Osteoblast (primary cell): ENCODE results near the gene ZNF74. TPM values are rescaled to one million over a fixed set of nuclear protein-coding genes. Genes with fewer than 3 reads are reported as not detected.
A peak's percentile ranks its signal among the peaks of the same experiment; 100 is the strongest.

Source experiments
- DNase-seq: peaks from one replicate; pipeline ENCODE4 v3.0.0; 2011; ENCODE audit warnings: low spot score, mixed read lengths; ENCODE audit not compliant: insufficient read length; ENCODE audit errors: missing footprints
- H2AFZ ChIP-seq: 2 replicates; pipeline ENCODE4 v1.6.0; 2011; ENCODE audit warnings: mild to moderate bottlenecking, low read length
- H3K27ac ChIP-seq: 2 replicates; pipeline ENCODE4 v1.5.1; 2011; ENCODE audit warnings: mild to moderate bottlenecking, low read depth, low read length, moderate library complexity
- H3K27me3 ChIP-seq: 2 replicates; pipeline ENCODE4 v1.6.0; 2012; ENCODE audit warnings: mild to moderate bottlenecking, control low read depth, inconsistent platforms, low read length, moderate library complexity; ENCODE audit not compliant: insufficient read depth
- H3K36me3 ChIP-seq: 2 replicates; pipeline ENCODE4 v1.5.1; 2011; ENCODE audit warnings: mild to moderate bottlenecking, low read length, control low read depth, moderate library complexity; ENCODE audit not compliant: insufficient read depth
- H3K4me1 ChIP-seq: 2 replicates; pipeline ENCODE4 v1.5.1; 2011; ENCODE audit warnings: mild to moderate bottlenecking, low read length, control low read depth, moderate library complexity; ENCODE audit not compliant: insufficient read depth
- H3K4me2 ChIP-seq: 2 replicates; pipeline ENCODE4 v1.6.0; 2011; ENCODE audit warnings: mild to moderate bottlenecking, low read length; ENCODE audit not compliant: insufficient read depth
- H3K4me3 ChIP-seq: fragments of 200-600 bp; sonication (generic); 3 replicates; pipeline ENCODE4 v1.5.1; 2012; ENCODE audit warnings: mild to moderate bottlenecking, low read length, inconsistent platforms; ENCODE audit not compliant: insufficient read depth
- H3K79me2 ChIP-seq: 2 replicates; pipeline ENCODE4 v1.6.0; 2012; ENCODE audit warnings: mild to moderate bottlenecking, low read length, control low read depth, inconsistent platforms; ENCODE audit not compliant: insufficient read depth
- H3K9me3 ChIP-seq: 2 replicates; pipeline ENCODE4 v1.5.1; 2011; ENCODE audit warnings: low read depth, low read length, control low read depth
- H4K20me1 ChIP-seq: 2 replicates; pipeline ENCODE4 v1.6.0; 2012; ENCODE audit warnings: mild to moderate bottlenecking, low read length, control low read depth; ENCODE audit not compliant: insufficient read depth
- CTCF ChIP-seq: IDR thresholded peaks from 2 replicates; pipeline ENCODE4 v1.5.1; 2011; ENCODE audit warnings: mild to moderate bottlenecking, low read depth, low read length, moderate library complexity; ENCODE audit errors: extremely low read depth
- total RNA-seq: library from RNA; depleted of rRNA; stranded (reverse); fragments of >200 nt; gene quantifications from 2 replicates; pipeline ENCODE4 v1.2.3, GENCODE V29; 2012

ZNF74 gene
- total RNA-seq, 1 donor: 13.8 TPM

- H4K20me1 ChIP-seq: peaks cover 4% of the 10 kb centered on the region
- peak; percentile 49 for DNase-seq
- no peaks in the 10 kb centered on the region for H3K9me3 ChIP-seq
- no peak overlapping the region for H3K4me2 ChIP-seq
- H3K4me3 ChIP-seq: no peak overlapping the region
- H3K27ac ChIP-seq: peak overlapping the region; percentile 49
- H3K36me3 ChIP-seq: peaks cover 34% of the 10 kb centered on the region
- no peaks in the 10 kb centered on the region for H3K27me3 ChIP-seq
- no peak for TF ChIP-seq CTCF
- H3K79me2 ChIP-seq: no peaks in the 10 kb centered on the region
- peaks cover 4% of the 10 kb centered on the region for H3K4me1 ChIP-seq
- H2AFZ ChIP-seq: no peak overlapping the region
These were observed 61.7 kb downstream of the ZNF74 start for GRCh38 chr22:20455709-20456063.

- peaks cover 4% of the 10 kb centered on the region for H3K4me1 ChIP-seq
- no peak overlapping the region for H2AFZ ChIP-seq
- H3K79me2 ChIP-seq: no peaks in the 10 kb centered on the region
- H3K27ac ChIP-seq: peak overlapping the region; percentile 49
- no peaks in the 10 kb centered on the region for H3K9me3 ChIP-seq
- no peak overlapping the region for H3K4me3 ChIP-seq
- H3K27me3 ChIP-seq: no peaks in the 10 kb centered on the region
- peaks cover 4% of the 10 kb centered on the region for H4K20me1 ChIP-seq
- peaks cover 38% of the 10 kb centered on the region for H3K36me3 ChIP-seq
- TF ChIP-seq CTCF: peak; percentile 95
- no peak overlapping the region for H3K4me2 ChIP-seq
- DNase-seq: peak; percentile 94
These were observed 62.2 kb downstream of the ZNF74 start for GRCh38 chr22:20456064-20456721.

GRCh38 chr22:20456722-20457076, 62.7 kb downstream of the ZNF74 start:
- H2AFZ ChIP-seq: no peak overlapping the region

More at GRCh38 chr22:20456722-20457076, 62.7 kb downstream of the ZNF74 start:
- Histone ChIP-seq H3K79me2 (no peaks in the 10 kb centered on the region), H3K4me2 (no peak overlapping the region), H3K4me1 (peaks cover 4% of the 10 kb centered on the region), H3K9me3 (no peaks in the 10 kb centered on the region), H3K27me3 (no peaks in the 10 kb centered on the region), H3K4me3 (no peak overlapping the region), H3K27ac (no peak overlapping the region), H3K36me3 (peaks cover 37% of the 10 kb centered on the region), H4K20me1 (peaks cover 4% of the 10 kb centered on the region)
- peak; percentile 84 for DNase-seq
- TF ChIP-seq CTCF: no peak
